NT2/D1 (cell line): ENCODE data around the gene THRA.
A peak's percentile ranks its signal among the peaks of the same experiment; 100 is the strongest.

Experiments
- DNase-seq: peaks from one replicate; pipeline ENCODE4 v3.0.0-alpha.2; 2011; ENCODE audit warnings: low read depth, low spot score
- H3K27me3 ChIP-seq: 2 replicates; pipeline ENCODE4 v1.6.0; 2011; ENCODE audit warnings: mild to moderate bottlenecking; ENCODE audit not compliant: insufficient read length, insufficient read depth
- H3K36me3 ChIP-seq: 2 replicates; pipeline ENCODE4 v1.6.1; 2011; ENCODE audit warnings: mild to moderate bottlenecking, low read length, mixed read lengths; ENCODE audit not compliant: insufficient read depth, insufficient read length
- H3K4me1 ChIP-seq: 2 replicates; pipeline ENCODE4 v1.5.1; 2011; ENCODE audit not compliant: insufficient read depth, insufficient read length
- H3K4me3 ChIP-seq: 2 replicates; pipeline ENCODE4 v1.5.1; 2011; ENCODE audit warnings: low read depth; ENCODE audit not compliant: insufficient read length
- H3K9ac ChIP-seq: 2 replicates; pipeline ENCODE4 v1.6.0; 2011; ENCODE audit warnings: low read depth; ENCODE audit not compliant: insufficient read length
- H3K9me3 ChIP-seq: 2 replicates; pipeline ENCODE4 v1.5.1; 2011; ENCODE audit warnings: mild to moderate bottlenecking, low read length; ENCODE audit not compliant: insufficient read depth
- SUZ12 ChIP-seq: IDR thresholded peaks from 2 replicates; pipeline ENCODE4 v1.6.1; 2011; ENCODE audit not compliant: insufficient read length, insufficient read depth; ENCODE audit errors: extremely low read depth
- YY1 ChIP-seq: IDR thresholded peaks from 2 replicates; pipeline ENCODE4 v1.6.1; 2011; ENCODE audit not compliant: insufficient read length, insufficient read depth
- ZNF274 ChIP-seq: IDR thresholded peaks from 2 replicates; pipeline ENCODE4 v1.6.1; 2011; ENCODE audit warnings: mild to moderate bottlenecking, low read depth, low read length

Gene THRA

DNA sequence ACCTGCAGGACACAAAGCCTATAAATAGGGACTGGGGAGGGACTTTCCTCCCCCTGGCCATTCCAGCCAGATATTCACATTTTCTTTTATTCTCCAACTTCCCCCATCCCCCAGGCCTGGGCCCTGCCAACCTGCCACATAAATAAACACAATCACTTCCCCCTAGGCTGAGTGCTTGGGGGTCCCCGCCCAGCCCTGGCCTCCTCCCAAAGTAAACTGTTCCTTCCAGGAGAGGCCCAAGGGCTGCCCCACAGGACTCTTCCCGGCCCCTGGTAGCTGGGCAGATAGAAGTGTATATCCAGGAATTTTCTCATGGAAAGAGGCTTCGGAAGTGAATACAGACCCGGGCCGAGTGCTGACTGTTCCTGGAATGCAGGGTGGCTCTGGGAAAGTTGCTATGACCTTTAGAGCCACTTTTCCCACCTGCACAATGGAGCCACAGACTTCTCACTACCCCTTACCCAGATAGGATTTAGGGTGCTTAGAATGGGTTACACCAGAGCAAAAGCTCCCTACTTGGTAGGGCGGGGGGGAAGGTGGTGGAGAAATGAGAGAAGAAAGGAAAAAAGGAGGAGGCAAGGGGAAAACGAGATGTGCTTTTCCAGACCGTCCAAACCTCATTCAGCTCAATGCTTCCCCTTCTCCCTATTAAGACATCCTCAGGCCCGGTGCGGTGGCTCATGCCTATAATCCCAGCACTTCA lies 39.0 kb upstream of the THRA start:
- Histone ChIP-seq H3K36me3 (peaks cover 83% of the 10 kb centered on the region), H3K9me3 (no peaks in the 10 kb centered on the region), H3K4me3 (no peak overlapping the region), H3K4me1 (peaks cover 41% of the 10 kb centered on the region), H3K9ac (peak overlapping the region; percentile 13), H3K27me3 (no peaks in the 10 kb centered on the region)
- TF ChIP-seq YY1 = no peak
- no peak for DNase-seq

DNA sequence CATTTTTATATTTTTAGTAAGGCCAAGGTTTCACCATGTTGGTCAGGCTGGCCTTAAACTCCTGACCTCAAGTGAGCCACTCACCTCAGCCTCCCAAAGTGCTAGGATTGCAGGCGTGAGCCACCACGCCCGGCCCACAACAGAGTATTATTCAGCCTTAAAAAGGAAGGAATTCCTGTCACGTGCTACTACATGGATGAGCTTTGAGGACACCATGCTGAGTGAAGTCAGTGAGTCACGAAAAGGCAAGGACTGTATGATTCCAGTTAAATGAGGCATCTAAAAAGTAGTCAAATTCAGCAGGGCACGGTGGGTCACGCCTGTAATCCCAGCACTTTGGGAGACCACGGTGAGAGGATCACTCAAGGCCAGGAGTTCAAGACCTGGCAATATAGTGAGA lies 37.9 kb upstream of the THRA start:
- H3K36me3 ChIP-seq = peaks cover 84% of the 10 kb centered on the region

DNA sequence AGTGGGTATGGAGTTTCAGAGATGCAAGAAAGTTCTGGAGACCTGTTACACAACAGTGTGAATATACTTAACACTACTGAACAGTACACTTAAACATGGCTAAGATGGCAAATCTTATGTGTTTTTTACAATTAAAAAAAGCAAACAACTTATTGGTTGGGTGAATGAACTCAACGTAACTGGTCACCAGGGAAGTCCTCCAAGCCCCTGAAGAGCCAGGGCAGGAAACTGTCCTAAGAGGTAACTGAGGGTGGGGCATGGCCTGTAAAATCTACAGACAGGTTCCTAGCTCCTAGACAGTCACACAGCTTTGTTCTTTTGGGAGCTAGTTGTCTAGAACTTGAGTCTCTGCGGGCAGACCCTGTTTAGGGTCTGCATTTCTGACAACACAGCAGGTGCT lies 37.2 kb upstream of the THRA start:
- no peaks in the 10 kb centered on the region for H3K9me3 ChIP-seq
- peaks cover 80% of the 10 kb centered on the region for H3K36me3 ChIP-seq
- H3K4me3 ChIP-seq = no peak overlapping the region
- H3K4me1 ChIP-seq = peaks cover 25% of the 10 kb centered on the region
- H3K9ac ChIP-seq = no peak overlapping the region
- no peak for DNase-seq
- no peaks in the 10 kb centered on the region for H3K27me3 ChIP-seq
- TF ChIP-seq ZNF274 (no peak), SUZ12 (no peak), YY1 (no peak)

More for the DNA sequence above, 37.9 kb upstream of the THRA start:
- H3K9me3 ChIP-seq = no peaks in the 10 kb centered on the region
- DNase-seq = no peak
- no peaks in the 10 kb centered on the region for H3K27me3 ChIP-seq
- no peak overlapping the region for H3K4me3 ChIP-seq
- TF ChIP-seq ZNF274 (no peak), YY1 (no peak)
- no peak overlapping the region for H3K9ac ChIP-seq
- peaks cover 30% of the 10 kb centered on the region for H3K4me1 ChIP-seq

DNA sequence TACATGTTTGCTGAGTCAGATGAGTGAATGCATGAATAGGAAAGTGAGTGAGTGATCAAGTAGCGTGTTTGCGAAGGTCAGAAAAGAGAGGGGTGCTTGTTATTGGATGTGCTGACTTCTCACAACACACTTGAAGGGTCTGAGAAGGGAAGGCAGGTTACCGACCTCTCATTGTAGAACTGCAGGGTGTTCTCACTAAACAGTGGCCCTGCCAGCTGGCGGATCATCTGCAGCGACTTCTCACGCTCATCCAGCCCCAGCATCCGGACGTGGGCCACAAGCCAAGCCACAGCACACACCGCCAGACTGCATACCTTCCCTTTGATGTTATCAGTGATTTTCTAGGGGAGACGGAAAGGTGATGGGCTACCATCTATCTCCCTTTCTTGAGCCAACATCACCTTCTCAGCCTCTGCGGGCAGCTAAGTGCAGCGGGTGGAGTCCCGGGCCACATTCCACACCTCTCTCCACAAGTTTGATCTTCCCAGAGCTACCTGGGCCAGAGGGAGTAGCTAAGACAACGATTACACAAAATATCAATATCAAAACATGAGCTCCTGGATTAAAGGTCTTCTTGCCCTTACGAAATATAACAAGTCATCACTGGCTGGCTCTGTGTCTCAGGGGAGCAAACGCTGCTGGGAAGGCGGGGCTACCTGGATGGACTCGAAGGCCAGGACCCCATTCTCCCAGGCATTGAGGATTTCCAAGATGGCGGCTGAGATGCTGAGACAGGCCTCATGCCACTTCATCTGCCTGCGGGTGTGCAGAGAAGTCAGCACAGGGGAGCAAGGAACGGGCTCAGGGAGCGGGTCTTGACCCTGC lies 36.6 kb upstream of the THRA start:
- no peak for DNase-seq
- TF ChIP-seq SUZ12 = no peak
- no peak for TF ChIP-seq YY1
- TF ChIP-seq ZNF274 = no peak
- no peaks in the 10 kb centered on the region for H3K9me3 ChIP-seq
- H3K27me3 ChIP-seq = no peaks in the 10 kb centered on the region
- H3K4me1 ChIP-seq = peaks cover 25% of the 10 kb centered on the region
- H3K36me3 ChIP-seq = peaks cover 82% of the 10 kb centered on the region
- no peak overlapping the region for H3K9ac ChIP-seq
- no peak overlapping the region for H3K4me3 ChIP-seq

DNA sequence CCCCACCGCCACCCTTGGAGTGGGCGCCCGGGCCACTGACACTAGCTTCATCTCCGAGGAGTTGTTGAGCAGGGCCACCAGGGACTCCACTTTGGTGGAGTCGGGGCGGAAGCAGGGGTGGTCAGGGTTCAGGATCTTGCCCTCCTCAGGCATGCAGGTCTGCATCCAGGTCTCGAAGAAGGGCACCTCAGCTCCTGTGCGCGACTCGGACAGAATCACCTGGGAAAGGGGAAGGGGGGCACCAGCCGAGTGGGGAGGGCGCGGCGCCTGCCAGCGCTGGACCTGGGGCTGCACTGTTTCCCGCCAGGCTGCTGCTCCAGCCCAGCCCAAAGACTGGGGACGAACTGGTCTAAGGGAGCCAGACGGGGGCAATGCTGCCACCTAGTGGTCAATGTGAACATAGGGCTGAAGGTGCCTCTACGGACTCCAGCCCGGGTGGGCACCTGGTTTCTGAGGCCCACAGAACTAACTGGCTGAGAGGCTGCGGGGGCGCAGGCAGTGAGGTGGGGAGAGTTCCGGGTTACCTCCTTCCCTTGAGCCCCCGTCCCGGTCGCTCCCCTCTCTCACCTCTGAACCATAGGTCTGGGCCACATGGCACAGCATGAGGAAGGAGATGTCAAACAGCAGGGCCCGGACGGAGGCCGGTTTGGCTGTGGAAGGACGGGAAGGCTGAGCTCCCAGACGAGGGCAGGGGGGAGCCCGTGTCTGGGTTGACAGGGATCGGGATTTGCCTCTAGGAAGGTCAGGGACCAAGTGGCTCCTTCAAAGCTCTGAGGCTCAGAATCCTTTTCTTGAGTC lies 35.8 kb upstream of the THRA start:
- no peak overlapping the region for H3K4me3 ChIP-seq
- no peaks in the 10 kb centered on the region for H3K9me3 ChIP-seq
- H3K27me3 ChIP-seq = no peaks in the 10 kb centered on the region
- H3K4me1 ChIP-seq = peaks cover 20% of the 10 kb centered on the region
- peaks cover 85% of the 10 kb centered on the region for H3K36me3 ChIP-seq
- no peak overlapping the region for H3K9ac ChIP-seq
- TF ChIP-seq ZNF274 (no peak), YY1 (no peak), SUZ12 (no peak)
- DNase-seq = peak; percentile 58

DNA sequence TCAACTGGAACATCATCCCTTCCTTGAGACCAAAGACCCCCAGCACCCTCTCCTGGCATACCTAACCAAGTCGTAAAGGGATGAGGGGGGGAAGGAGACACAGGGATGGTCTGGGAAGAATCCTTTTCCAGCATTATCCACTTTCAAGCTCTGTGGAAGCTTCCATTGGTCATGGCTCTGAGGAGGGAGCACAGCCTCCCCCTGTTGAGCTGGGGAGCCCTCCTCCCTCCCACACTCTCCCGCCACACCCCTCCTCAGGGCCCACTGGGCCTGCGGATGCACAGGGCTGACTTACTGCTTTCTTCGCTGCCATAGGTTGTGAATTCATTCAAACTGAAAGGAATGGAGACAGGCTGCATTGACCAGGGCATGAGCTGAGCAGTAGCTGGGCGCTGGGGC lies 35.2 kb upstream of the THRA start:
- peaks cover 85% of the 10 kb centered on the region for H3K36me3 ChIP-seq
- no peaks in the 10 kb centered on the region for H3K9me3 ChIP-seq
- H3K4me3 ChIP-seq = no peak overlapping the region
- no peaks in the 10 kb centered on the region for H3K27me3 ChIP-seq
- DNase-seq = no peak
- TF ChIP-seq SUZ12 = no peak
- no peak for TF ChIP-seq ZNF274
- TF ChIP-seq YY1 = no peak
- H3K4me1 ChIP-seq = peaks cover 17% of the 10 kb centered on the region
- H3K9ac ChIP-seq = no peak overlapping the region

DNA sequence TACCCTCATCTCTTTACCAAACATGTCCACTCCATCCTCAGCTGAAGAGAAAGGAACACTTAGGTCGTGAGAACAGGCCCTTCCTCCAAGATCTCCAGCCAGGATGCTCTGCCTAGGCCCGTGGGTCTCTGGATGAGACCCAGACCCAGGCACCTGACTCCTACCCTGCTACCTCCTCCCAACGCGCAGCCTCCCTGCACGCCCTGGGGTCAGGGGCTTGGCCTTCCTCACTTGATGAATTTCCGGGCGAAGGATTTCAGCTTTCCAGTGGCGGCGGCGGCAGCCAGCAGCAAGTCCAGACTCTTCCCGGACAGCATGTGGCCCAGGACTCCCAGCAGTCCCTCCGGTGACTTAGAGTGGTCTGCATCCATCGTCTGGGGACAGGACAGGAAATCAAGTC lies 34.2 kb upstream of the THRA start:
- no peak overlapping the region for H3K9ac ChIP-seq
- TF ChIP-seq SUZ12 (no peak), ZNF274 (no peak), YY1 (no peak)
- H3K36me3 ChIP-seq = peaks cover 86% of the 10 kb centered on the region
- DNase-seq = no peak
- H3K4me3 ChIP-seq = no peak overlapping the region
- no peaks in the 10 kb centered on the region for H3K27me3 ChIP-seq
- peaks cover 10% of the 10 kb centered on the region for H3K4me1 ChIP-seq
- no peaks in the 10 kb centered on the region for H3K9me3 ChIP-seq
